Kidney glomerular epithelial cell (primary cell): ENCODE measurements around the gene ACSL1.
A peak's percentile ranks its signal among the peaks of the same experiment; 100 is the strongest.
"Not testable (repeated sequence)": the region's sequence is repeated elsewhere in the genome, so short reads cannot be mapped to it uniquely, and the experiment has no call there.

Experiments
- DNase-seq: peaks from one replicate; lab custom pipeline; 2025; lab: John Stamatoyannopoulos, UW

Gene ACSL1

DNA sequence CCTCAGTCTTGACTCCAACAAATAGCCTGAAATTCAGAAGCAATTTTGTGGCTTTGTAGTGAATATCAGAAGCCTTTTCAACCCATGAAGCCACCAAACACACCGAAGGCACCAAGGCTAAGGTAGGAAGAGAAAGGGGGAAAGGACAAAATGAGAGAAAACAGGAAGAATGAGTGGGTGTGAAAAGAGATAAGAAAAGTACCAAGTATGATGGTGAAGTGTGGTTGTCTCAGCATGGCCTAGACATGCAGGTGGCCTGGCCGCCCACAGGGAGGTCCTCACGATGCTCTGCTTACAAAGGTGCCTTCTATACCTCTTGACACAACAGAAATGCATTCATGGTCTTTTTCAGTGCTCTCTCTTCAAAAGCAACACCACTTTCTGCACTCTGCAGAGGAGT lies 34.9 kb downstream of the ACSL1 start:
- no peak for DNase-seq

DNA sequence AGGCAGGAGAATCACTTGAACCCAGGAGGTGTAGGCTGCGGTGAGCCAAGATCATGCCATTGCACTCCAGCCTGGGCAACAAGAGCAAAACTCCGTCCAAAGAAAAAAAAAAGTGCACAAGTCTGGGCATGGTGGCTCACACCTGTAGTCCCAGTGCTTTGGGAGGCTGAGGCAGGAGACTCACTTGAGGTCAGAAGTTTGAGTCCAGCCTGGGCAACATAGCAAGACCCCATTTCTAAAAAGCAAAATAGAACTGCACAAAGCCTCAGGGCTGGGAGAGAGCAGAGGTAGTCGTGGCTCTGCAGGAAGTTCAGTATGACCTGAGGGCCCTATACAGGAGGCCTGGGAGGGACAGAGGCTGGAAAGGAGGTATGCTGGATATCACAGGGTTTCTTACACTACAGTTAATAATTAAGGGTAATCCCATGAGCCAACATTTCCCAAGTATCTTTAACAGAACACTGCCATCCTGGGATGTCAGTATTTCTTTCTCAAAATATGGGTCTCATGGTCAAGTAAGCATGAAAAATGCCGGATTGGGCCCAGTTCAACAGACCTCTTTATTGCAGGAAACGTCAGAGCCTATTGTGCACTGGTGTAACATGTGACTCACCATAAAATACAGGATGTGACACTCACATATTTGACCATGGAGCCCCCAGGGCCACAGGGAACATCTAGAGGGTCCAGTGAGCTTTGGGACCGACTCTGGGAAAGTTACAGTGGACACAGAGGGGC lies 37.8 kb downstream of the ACSL1 start:
- peak; percentile 98 for DNase-seq

DNA sequence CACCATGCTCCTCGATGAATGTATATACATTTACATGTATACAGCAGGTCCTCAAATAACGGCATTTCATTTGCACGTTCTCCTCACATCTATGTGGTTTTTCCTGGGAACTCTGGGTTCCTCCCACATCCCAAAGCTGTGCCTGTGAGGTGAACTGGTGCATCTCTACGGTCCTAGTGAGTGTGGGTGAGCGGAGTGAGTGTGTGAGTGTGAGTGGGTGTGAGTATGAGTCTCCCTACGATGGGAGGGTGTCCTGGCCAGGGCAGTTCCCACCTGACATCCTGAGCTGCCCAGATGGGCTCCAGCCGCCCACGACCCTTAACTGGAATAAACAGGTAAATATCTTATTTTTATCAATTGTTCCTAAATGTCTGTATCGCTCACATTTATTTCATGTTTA lies 40.0 kb downstream of the ACSL1 start:
- no peak for DNase-seq

DNA sequence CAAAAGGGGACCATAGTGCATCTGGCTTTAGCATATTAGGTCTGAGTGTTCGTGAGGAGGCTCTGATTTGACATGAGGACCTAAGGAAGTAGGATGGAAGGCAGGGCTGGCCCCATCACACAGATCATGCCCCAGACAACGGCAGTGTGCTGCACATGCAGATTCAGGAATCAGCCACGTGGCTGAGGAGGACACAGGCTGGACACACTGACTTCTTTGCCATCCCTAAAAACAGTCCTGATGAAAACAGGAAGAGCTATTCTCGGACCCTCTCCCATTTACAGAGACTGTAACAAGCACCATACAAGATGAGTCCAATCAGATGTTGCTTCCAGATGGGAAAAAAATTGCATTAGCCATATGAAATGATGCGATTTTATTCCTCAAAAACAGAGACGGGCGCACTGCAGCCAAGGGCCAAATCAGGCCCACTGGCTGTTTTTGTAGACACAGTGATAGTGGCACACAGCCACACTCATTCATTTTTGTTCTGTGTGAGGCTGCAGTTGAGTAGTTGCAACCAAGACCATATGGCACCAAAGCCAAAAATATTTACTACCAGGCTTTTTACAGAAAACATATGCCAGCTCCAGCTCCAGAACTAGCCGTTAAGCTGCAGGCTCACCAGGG lies 41.0 kb downstream of the ACSL1 start:
- DNase-seq = no peak

DNA sequence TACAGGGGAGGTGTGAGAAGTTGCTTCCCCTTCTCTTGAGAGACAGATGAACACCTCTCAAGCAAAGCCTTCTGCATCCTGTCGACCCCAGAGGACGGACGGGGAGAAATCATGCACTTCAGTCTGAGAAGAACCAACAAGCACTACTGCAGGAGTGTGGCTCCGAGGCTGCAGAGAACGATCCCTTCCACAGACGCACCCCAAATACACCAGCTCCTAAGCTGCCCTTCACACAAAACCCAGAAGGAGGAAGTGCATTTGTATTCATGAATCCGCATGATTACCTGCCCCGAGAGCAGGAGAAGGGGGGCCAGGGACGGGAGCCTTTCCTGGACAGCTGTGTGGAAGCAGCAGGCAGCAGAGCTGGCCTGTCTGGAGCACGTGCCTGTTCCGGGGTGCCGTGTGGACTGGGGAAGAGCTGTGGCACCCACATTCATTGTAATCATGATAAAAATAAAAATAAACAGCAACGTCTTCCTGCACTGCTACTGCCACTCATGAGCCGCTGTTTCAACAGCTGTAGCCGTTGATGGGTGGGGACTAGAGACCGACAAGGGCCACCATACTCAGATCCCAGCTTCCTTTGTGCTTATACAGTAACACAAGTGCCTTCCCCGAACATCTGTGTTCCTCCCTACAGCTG lies 42.9 kb downstream of the ACSL1 start:
- no peak for DNase-seq

DNA sequence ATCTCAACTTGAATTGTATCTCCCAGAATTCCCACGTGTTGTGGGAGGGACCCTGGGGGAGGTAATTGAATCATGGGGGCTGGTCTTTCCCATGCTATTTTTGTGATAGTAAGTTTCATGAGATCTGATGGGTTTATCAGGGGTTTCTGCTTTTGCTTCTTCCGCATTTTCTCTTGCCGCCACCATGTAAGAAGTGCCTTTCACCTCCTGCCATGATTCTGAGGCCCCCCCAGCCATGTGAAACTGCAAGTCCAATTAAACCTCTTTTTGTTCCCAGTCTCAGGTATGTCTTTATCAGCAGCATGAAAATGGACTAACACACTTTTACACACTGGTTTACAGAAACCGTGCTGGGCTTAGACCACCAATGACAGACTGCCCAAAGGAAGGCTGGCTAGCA lies 46.6 kb downstream of the ACSL1 start:
- DNase-seq = not testable (repeated sequence)

DNA sequence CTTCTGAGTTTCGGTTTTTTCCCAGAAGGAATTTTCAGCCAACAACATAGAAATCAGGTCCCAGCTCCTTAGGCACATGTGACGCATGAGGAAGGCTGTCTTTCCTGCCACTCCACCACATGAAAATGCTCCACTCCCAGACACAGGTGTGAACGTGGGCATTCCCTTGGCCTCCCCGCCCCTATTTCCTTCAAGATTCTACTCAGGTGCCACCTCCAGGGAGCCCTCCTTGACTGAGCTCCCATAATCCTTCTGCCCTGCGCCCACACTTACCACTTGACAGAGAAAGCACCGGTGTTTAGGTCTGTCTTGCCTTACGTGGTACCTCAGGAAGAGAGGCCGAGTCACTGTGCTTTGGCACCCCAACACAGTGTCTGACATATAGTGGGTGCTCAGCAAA lies 47.4 kb downstream of the ACSL1 start:
- no peak for DNase-seq

DNA sequence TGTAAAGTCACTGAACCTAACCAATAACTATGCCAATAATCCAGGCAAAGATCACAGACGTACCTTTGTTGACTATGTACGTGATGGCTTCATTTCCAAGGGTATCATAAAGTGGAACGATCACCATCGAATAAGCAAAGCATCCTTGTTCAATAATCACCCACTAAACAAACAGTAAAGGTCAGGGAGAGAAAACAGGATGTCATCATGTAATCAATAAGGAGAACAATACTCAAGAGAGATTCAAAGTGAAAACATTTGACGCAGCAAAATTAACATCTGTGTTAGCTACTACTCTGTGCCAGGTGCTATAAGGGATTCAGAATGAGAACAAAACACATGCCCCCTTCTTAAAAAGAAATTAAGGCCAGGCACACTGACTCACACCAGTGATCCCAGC lies 48.9 kb downstream of the ACSL1 start:
- DNase-seq = no peak

DNA sequence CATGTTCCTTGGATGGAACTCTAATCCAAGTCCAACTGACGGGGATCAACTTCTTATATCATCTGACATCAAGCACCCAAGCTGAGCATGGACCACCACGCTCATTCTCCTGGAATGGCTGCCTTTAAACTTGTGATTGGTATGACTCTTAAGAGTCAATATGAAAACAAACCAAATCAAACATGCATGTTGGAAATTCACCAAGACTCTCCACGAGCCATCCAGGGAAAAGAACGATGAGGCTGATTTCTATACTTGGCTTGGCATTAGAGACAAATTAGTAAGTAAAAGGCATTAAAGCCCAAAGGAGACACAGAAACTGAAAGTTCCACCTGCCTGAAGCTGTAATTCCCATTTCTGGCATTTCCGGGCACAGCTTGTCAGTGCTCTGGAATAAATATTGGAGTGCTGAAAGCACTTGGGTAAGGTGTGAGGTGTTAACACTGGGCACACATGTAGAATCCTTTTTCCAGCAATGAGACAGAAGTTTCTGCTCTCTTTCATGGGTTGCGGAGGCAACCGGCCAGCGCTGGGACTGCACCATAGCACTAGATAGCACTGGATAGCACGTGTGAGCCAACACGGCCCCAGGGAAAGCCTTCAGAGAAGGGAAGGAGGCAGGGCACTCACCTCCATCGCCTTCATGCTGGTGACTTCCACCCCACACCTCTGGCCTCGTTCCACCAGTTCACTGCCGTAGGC lies 49.8 kb downstream of the ACSL1 start:
- DNase-seq = no peak

DNA sequence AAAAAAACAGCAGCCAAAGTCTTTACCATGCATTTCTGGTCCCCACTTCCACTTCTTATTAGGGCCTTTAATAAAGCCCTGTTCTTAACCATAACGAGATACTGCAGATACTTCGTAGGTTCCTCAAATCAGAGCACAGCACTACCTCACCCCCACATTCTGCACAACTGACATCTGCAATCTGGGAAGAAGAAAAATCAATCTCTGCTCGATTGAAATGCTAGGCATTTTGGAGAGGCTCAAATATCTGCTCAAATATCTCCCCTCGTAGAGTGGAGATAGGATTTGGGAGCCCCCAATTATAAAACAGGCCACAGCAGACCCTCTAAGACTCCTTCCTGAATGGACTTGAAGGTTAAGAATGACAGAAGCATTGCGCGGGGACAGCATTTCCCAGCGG lies 51.6 kb downstream of the ACSL1 start:
- no peak for DNase-seq

DNA sequence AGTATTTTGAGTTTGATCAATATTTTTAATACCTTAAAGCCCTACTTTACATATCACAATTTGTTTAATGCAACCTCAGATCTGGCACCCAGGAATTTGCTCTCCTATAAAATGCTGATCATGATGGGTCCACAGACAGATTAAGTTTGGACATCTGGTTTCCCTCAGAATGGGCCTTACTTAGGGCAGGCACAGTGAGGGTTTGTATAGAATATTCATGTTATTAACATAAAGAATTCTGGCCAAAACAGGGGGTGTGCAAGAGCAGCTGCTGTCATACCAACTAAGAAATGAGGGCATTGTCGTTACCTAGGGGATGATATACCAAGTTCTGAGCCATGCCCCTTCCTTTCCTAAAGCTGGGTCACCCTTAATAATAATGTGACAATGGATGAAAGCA lies 54.4 kb downstream of the ACSL1 start:
- no peak for DNase-seq

DNA sequence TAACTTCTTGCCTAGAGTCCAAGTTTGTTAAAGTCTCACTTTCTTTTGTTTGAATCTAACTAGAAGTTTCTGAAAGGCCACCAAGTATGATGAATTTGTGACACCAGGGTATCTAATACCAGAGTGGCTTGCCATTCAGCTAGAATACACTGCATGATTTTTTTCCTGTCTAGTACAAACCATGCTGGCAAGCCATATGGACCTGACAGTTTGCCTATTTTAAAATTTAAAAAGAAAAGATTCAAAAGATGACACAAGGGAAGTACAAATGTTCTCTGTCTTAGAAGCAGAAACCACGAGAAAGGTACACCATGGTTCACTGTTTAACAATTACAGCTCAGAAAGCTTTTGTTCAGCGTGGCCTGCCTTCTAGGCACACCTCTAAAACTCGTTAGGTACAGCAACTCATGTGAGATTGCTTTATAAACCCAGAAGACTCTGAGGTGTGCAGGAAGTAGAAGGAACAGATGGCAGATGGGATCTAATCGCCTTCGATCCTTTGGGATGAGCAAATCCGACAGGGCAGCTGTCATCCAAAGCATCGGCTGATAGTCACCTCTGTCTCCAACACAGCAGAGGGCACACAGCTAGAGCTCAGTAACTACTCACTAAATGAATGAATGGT lies 56.5 kb downstream of the ACSL1 start:
- DNase-seq = no peak

DNA sequence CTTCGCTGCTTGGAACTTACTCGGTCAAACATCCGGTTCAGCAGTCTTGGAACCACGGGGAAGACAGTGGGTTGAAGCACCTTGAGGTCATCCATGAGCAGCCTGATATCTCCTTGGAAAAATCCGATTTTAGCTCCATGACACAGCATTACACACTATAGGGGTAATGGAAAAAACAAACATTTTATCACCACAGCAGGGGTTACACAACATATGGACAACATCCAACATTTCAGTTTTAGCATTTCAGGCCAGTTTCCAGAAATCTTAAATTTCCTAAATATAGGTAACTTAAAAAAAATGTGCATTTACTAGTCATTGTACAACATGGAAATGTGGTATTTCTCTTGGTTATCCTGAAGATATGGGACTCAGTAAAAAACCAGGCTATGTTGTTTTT lies 57.5 kb downstream of the ACSL1 start:
- DNase-seq = no peak

DNA sequence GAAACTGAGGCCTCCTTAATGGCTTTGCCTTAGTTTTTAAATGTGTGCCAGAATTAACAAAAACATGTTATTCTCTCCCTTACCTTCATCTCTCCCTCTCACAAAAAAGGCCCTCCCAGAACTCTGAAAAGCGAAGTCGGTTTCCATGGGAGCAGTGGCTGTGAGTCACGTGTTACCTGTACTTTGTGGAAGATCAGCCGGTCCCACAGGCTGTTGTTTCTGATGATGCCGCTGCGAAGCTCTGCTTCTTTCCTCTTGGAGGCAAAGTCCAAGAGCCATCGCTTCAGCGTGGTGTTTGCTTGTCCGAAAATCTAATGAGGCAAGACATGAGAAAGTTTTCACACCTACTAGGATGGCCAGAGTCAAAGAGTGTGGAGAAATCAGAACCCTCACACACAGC lies 59.3 kb downstream of the ACSL1 start:
- DNase-seq = no peak

DNA sequence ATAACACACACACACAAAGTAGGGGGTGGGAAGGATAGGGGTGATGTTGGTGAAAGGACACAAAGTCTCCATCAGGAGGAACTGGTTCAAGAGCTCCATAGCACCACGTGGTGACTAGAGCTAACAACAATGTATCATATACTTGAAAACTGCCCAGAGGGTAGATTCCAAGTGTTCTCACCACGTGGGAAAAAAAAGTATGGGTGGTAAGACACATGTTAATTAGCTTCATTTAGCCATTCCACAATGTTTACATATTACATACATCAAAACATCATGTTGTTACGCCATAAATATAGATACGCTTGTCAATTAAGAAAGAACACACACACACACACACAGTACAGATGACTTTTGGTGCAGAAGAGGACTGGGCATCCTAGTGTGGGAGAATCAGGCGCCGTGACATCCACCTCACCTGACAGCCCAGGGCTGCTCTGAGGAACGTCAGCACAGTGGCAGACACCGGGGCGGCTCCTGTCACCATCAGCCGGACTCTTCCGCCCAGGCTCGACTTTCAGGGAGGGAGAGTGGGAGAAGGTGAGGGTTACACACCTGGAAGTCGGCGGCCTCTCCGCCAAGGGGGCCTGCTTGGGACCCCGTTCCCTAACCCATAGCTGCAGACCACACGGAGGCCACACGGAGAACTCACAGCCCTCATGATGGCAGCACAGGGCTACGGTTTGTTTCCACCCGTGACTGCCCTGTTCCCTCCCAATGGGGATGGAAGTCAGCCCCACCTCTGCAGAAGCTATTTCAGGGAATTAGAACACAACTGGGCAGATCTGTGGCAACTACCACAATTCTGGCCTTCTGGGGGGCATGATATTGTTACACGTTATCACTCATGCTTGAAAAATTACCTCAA lies 60.1 kb downstream of the ACSL1 start:
- no peak for DNase-seq

DNA sequence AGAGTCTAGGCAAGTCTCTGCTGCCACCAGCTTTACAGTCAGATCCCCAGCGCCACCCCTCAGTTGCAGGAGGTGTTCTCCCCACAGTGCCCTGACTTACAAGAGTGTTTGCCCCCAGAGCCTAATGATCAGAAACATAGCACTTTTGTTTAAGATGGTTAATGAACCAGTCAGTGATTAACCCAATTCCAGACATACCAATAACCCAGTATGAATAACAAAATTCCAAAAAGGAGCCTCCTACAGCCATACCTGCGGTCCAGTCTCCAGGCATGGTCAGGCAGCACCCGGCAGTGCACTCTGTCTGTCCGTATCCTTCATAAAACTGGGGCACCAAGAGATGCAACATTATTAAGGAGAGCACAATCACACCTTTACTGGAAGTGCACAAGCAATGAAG lies 61.2 kb downstream of the ACSL1 start:
- peak; percentile 85 for DNase-seq

DNA sequence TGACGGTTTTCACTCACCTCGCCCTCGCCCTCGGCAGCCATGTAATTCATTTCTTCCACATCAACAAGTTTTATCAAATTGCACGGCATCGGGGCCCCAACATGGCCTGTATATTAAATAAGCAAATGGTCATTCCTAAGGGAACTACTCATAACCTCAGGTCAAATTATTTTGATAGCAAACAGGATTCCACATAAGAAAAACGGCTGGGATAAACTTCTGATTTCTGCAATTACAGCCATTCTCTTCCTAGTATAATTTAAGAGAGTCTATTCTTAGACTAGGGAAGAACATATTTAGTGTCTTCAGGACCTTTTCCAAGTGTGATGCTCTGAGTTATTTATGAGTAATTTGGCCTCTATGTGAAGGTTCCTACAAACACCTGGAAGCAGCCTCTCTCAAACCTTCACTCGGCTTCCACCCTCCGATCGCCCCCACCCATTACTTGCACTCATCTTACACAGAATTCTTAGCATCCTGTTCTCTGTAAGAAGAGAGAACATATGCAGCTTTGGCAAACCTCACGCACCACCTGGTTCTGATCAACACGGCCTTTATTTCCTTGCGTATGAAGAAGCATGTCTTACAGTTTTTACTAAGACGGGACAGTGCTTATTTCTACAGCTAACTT lies 62.5 kb downstream of the ACSL1 start:
- no peak for DNase-seq

DNA sequence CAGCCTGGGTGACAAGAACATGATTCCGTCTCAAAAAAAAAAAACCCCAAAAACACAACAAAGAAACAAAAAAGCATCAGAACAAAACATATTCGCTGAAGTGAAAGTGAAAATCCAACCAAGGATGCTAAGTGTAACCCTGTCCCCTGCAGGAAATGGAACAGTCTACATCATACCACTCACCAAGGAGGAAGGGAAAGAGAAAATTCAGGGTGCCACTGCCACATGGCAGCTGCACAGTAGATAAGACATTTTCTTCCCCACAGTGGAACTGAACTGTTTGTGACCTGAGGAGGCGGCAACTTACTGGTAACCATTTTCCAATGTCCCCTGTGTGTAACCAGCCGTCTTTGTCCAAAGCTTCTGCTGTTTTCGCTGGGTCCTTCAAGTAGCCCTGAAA lies 63.7 kb downstream of the ACSL1 start:
- DNase-seq = no peak

DNA sequence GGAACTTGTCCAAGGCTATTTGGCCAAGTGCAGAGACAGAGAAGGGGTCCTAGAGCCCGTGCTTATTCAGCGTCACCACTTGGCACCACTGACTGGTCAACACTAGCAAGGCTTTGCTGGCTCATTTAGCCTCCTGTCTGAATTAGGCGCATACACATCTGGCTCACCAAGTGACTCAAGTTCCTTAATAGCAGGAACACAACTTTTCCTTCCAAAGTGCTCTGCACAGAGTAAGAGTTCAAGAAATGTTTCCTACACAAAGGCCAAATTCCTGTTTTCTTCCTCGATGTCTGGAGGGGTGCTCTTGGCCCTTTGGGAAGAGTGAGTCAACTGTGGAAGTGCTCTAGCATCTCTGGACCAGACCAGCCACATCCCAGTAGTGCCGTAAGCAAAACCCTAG lies 65.1 kb downstream of the ACSL1 start:
- DNase-seq = no peak

DNA sequence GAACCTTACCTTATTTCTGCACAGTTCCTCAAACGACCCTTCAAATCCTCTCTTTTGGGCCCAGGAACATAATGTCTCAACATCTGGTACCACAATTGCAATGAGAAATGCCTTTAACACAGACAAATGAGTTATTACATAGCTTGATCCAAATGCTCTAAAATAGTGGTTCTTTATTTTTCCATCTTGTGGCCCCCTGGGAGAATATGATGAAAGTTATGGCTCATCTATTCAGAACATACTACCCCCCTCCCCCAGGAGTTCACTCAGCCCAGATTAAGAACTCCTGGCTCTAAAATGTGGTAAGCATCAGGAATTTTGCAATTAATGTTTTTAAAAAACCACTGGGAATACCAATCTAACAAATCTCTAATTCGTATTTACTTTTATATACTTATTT lies 68.0 kb downstream of the ACSL1 start:
- no peak for DNase-seq

DNA sequence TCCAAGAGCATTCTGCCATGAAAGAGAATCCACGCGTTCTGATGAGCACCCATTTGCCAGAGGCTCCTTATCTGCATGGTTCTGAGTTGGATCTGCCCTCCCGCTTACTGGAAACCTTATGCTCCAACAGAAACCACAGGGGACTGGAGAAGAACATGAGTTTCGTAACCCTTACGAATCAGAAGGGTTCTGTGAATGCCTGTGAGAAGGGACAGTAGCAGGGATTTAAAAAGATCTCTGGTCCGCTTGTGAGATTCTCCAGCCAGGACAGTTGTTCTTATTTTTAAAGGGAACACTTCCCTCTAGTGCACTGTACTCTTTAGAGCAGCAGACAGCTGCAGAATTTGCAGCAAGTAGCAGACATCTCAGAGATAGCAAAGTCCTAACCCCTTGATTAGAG lies 69.4 kb downstream of the ACSL1 start:
- DNase-seq = no peak
